Upper lobe of right lung (tissue), 1 donor: ENCODE results near the gene ZBTB17. TPM values are rescaled to one million over a fixed set of nuclear protein-coding genes. Genes with fewer than 3 reads are reported as not detected.
"Not testable (repeated sequence)": the region's sequence is repeated elsewhere in the genome, so short reads cannot be mapped to it uniquely, and the experiment has no call there.

Source experiments
- ATAC-seq: fragments of 200-7000 bp; cut with Tn5 transposase; one replicate; pipeline ENCODE4 v1.9.1; 2020; ENCODE audit warnings: mild to moderate bottlenecking, moderate library complexity
- DNase-seq: peaks from one replicate; pipeline ENCODE4 v3.0.0-alpha.2; 2020
- H3K27ac ChIP-seq: fragments of 200-600 bp; one replicate; pipeline ENCODE4 v1.8.0; 2022
- H3K27me3 ChIP-seq: fragments of 200-600 bp; one replicate; pipeline ENCODE4 v1.8.0; 2022; ENCODE audit warnings: mild to moderate bottlenecking
- H3K36me3 ChIP-seq: fragments of 200-600 bp; one replicate; pipeline ENCODE4 v1.8.0; 2022
- H3K4me1 ChIP-seq: fragments of 200-600 bp; one replicate; pipeline ENCODE4 v1.8.0; 2022
- H3K4me3 ChIP-seq: fragments of 200-600 bp; one replicate; pipeline ENCODE4 v1.8.0; 2022; ENCODE audit warnings: mild to moderate bottlenecking
- H3K9me3 ChIP-seq: fragments of 200-600 bp; one replicate; pipeline ENCODE4 v1.8.0; 2022
- intact Hi-C: fragments of 100-400 bp; cut with DNase I; formaldehyde crosslinking; loops from one replicate; pipeline ENCODE4 v1.11.0; 2022
- total RNA-seq: library from RNA; stranded (reverse); fragmentation: NEBNext Ultra II Directional; extraction: Animal tissue kit (Norgen Biotek cat#: 25700); gene quantifications from one replicate; pipeline ENCODE4 v1.2.1, GENCODE V29; 2021
- TF ChIP-seq, protein P1 (sequence below): fragments of 200-600 bp; IDR thresholded peaks from one replicate; pipeline ENCODE4 v1.8.0; 2022; ENCODE audit warnings: antibody characterized with exemption
- donor health status: DM: no; HTN: yes; CAD: no; lungs with severe emphysema.

ZBTB17 gene
- total RNA-seq, 1 donor from 2014 or later, result 42.3 TPM

DNA sequence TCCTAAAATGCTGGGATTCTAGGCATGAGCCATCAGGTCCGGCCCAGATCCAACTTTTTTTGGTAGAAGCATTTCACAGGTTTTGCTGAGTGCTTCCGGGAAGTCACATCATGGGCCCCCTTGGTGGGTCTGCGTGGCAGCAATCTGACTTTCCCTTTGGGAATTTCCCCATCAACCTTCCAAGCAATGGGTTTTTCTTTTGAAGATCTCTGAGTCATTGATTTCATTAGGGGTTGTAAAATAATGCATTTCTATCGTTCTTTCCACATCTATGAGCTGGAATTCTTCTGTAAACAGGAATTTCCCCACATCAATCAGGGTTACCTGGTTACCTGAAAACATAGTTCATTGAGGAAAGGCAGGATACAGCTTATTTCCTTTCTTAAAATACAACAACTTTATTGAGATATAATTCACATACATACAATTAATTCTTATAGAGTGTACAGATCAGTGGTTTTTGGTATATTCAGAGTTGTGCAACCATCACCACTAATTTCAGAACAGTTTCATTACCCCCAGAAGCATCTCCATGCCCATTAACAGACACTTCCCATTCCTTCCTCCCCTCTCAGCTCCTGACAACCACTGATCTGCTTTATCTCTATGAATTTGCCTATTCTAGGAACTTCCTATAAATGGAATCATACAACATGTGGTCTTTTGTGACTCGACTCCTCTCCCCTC, 9.9 kb upstream of the ZBTB17 start:
- H3K36me3 ChIP-seq, result no peaks in the 10 kb centered on the region
- intact Hi-C loops, result no loop called here
- no peak overlapping the region for H3K27ac ChIP-seq
- DNase-seq (no peak), ATAC-seq (no peak)
- TF ChIP-seq, protein P1, sequence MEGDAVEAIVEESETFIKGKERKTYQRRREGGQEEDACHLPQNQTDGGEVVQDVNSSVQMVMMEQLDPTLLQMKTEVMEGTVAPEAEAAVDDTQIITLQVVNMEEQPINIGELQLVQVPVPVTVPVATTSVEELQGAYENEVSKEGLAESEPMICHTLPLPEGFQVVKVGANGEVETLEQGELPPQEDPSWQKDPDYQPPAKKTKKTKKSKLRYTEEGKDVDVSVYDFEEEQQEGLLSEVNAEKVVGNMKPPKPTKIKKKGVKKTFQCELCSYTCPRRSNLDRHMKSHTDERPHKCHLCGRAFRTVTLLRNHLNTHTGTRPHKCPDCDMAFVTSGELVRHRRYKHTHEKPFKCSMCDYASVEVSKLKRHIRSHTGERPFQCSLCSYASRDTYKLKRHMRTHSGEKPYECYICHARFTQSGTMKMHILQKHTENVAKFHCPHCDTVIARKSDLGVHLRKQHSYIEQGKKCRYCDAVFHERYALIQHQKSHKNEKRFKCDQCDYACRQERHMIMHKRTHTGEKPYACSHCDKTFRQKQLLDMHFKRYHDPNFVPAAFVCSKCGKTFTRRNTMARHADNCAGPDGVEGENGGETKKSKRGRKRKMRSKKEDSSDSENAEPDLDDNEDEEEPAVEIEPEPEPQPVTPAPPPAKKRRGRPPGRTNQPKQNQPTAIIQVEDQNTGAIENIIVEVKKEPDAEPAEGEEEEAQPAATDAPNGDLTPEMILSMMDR, result no peak
- no peaks in the 10 kb centered on the region for H3K9me3 ChIP-seq
- no peaks in the 10 kb centered on the region for H3K27me3 ChIP-seq
- H3K4me1 ChIP-seq, result no peaks in the 10 kb centered on the region
- H3K4me3 ChIP-seq, result no peak overlapping the region

DNA sequence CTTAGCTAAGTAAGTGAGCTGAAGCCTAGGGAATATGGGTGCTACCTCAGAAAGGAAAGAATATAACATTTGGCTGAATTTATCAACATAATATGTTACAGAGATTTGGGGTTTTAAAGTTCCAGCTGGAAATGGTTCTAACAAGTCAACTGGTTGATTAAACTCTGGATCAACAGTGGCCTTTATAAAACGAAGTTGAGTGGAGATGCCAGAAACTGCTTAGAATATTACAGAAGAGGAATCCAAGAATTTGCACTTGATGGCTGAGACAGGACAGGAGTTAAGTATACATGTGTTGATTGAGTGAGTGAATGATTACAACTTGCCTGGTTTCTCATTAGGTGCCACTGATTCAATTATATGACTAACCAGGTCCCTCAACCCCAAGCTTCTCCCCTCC, 7.4 kb upstream of the ZBTB17 start:
- TF ChIP-seq, protein P1, result no peak
- H3K27ac ChIP-seq, result no peak overlapping the region
- no peaks in the 10 kb centered on the region for H3K4me1 ChIP-seq
- no peaks in the 10 kb centered on the region for H3K27me3 ChIP-seq
- ATAC-seq (no peak), DNase-seq (no peak)
- intact Hi-C loops, result no loop called here
- H3K4me3 ChIP-seq, result no peak overlapping the region
- H3K9me3 ChIP-seq, result no peaks in the 10 kb centered on the region
- no peaks in the 10 kb centered on the region for H3K36me3 ChIP-seq

DNA sequence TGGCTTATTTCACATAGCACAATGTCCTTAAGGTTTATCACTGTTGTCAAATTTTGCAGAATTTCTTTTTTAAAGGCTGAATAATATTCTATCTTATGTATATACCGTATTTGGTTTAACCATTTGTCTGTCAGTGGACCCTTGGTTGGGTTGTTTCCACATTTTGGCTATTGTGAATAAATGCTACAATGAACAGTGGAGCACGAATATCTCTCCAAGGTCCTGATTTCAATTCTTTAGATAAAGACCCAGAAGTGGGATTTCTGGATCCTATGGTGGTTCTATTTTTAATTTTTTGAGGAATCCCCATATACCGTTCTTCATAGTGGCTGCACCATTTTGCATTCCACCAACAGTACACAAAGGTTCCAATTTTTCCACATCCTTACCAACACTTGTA, 5.8 kb upstream of the ZBTB17 start:
- H3K4me1 ChIP-seq, result no peaks in the 10 kb centered on the region
- no peaks in the 10 kb centered on the region for H3K36me3 ChIP-seq
- H3K9me3 ChIP-seq, result no peaks in the 10 kb centered on the region
- intact Hi-C loops, result no loop called here
- TF ChIP-seq, protein P1, result no peak
- no peaks in the 10 kb centered on the region for H3K27me3 ChIP-seq
- no peak for DNase-seq
- H3K4me3 ChIP-seq, result no peak overlapping the region
- no peak overlapping the region for H3K27ac ChIP-seq
- ATAC-seq, result no peak

DNA sequence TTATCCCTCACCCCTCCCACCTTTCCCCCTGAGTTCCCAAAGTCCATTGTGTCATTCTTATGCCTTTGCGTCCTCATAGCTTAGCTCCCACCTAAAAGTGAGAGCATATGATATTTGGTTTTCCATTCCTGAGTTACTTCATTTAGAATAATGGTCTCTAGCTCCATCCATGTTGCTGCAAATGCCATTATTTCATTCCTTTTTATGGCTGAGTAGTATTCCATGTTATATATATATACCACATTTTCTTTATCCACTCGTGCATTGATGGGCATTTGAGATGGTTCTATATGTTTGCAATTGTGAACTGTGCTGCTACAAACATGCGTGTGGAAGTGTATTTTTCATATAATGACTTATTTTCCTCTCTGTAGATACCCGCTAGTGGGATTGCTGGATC, 2.0 kb upstream of the ZBTB17 start:
- ATAC-seq, intact Hi-C loops, H3K27ac ChIP-seq, H3K27me3 ChIP-seq, H3K9me3 ChIP-seq, H3K4me3 ChIP-seq, H3K36me3 ChIP-seq, DNase-seq: not testable (repeated sequence)
- peaks cover 14% of the 10 kb centered on the region for H3K4me1 ChIP-seq

DNA sequence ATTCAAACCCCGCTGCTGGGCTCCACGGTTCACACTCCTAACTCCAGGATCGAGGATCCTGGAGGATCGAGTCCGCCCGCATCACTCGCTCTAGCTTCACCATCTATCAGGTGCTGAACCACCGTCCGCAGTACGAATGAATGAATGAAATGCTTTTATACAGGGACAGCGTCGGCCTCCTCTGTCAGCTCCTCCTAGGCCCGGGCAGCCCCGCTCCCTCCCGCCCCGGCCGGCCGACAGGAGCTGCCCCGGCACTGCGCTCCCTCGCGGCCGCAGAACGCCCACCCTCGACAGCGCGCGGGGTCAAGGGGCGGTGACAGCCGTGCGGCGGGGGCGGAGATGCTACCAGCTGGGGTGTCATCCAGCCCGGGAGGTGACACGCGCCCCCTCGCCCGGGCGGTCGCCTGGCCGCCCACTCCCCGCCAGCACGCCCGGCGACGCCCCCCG, 520 bp downstream of the ZBTB17 start:
- TF ChIP-seq, protein P1, result peak; percentile 16
- ATAC-seq, result peak; percentile 85
- H3K4me3 ChIP-seq, result peak overlapping the region; percentile 78
- no peaks in the 10 kb centered on the region for H3K27me3 ChIP-seq
- peak overlapping the region; percentile 76 for H3K27ac ChIP-seq
- no peaks in the 10 kb centered on the region for H3K9me3 ChIP-seq
- intact Hi-C loops, result no loop called here
- peaks cover 14% of the 10 kb centered on the region for H3K4me1 ChIP-seq
- peak; percentile 83 for DNase-seq
- peaks cover 16% of the 10 kb centered on the region for H3K36me3 ChIP-seq

DNA sequence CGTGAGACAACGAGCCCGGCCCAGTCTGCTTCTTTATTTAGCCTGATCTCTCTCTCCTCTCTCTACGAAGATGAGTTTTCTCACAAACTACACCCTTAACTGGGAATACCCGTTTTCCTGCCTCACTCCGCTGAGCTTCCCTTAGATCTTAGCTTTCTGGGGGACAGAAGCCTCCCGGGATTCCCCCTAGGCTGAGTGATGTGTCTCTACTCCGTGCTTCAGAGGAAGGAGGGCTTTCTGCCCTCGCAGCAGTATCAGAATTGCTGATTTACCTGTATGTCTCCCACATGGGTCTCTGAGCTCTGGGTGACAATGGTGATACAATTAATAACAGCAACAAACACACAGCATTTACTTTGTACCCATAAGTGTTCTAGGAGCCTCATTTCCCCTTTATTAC, 1.0 kb downstream of the ZBTB17 start:
- ATAC-seq (no peak), DNase-seq (no peak)
- Histone ChIP-seq H3K36me3 (peaks cover 19% of the 10 kb centered on the region), H3K4me3 (peak overlapping the region; percentile 78), H3K27ac (peak overlapping the region; percentile 76), H3K4me1 (peaks cover 14% of the 10 kb centered on the region), H3K27me3 (no peaks in the 10 kb centered on the region), H3K9me3 (no peaks in the 10 kb centered on the region)
- TF ChIP-seq, protein P1, result no peak
- intact Hi-C loops, result no loop called here
